ENCODE data around the gene EFNA2. TPM values are rescaled to one million over a fixed set of nuclear protein-coding genes. Genes with fewer than 3 reads are reported as not detected.

EFNA2 gene
- total and polyA plus RNA-seq, 2 experiments from 2014 or later = 2.7 to 10.3 TPM

GRCh38 chr19:1317274-1318003, 31.8 kb downstream of the EFNA2 start:
- ATAC-seq (no peak), DNase-seq (ENCODE audit: low spot score) (no peak)
- Histone ChIP-seq H3K4me1 (ENCODE audit: insufficient read depth) (no peaks in the 10 kb centered on the region), H3F3A (replicated peaks; ENCODE audit: low read depth) (0 out of 2 replicates have a peak, but pooled peaks cover 2% of the 10 kb centered on the region), H2AFZ (no peak overlapping the region), H3K9me2 (ENCODE audit: insufficient read depth) (no peaks in the 10 kb centered on the region), H4K20me1 (replicated peaks; ENCODE audit: insufficient read depth) (no peaks in the 10 kb centered on the region; the same call in 1 of the 2 replicates), H3K36me3 (ENCODE audit: insufficient read depth) (no peaks in the 10 kb centered on the region), H3K27me3 (ENCODE audit: insufficient read depth) (peaks cover 9% of the 10 kb centered on the region; the same call in 1 of the 2 replicates), H3K27ac (ENCODE audit: low read depth) (no peak overlapping the region), H3K4me3 (no peak overlapping the region), H3K4me2 (no peak overlapping the region), H3K79me2 (replicated peaks; ENCODE audit: insufficient read depth) (no peaks in the 10 kb centered on the region)
- no peak overlapping the region for H3K27ac Mint-ChIP-seq
- no peak for TF ChIP-seq NANOG (IDR thresholded peaks at IDR 0.05; ENCODE audit: borderline replicate concordance)
- no peak for TF ChIP-seq ETS1 (IDR thresholded peaks at IDR 0.05)
- no peak for TF ChIP-seq STAT1 (IDR thresholded peaks at IDR 0.05; ENCODE audit: unreplicated experiment)
- no peak for TF ChIP-seq EZH2phosphoT487 (IDR thresholded peaks at IDR 0.05; ENCODE audit: unreplicated experiment)
- TF ChIP-seq JUNB (IDR thresholded peaks at IDR 0.05; ENCODE audit: unreplicated experiment) = no peak
- no peak for TF ChIP-seq EZH2 (IDR thresholded peaks at IDR 0.05; ENCODE audit: low read depth, unreplicated experiment)
- no peak for TF ChIP-seq ZNF114 (CRISPR knock-in tag; IDR thresholded peaks at IDR 0.05)
- TF ChIP-seq ZNF331 (CRISPR knock-in tag; IDR thresholded peaks at IDR 0.05; ENCODE audit: low read depth) = no peak
- no peak for TF ChIP-seq ZNF462 (CRISPR knock-in tag; IDR thresholded peaks at IDR 0.05)
- no peak for TF ChIP-seq CTCF (conservative IDR thresholded peaks at IDR 0.05; ENCODE audit: low read depth in 2 of 2)
- no peak for TF ChIP-seq CREB1 (CRISPR knock-in tag; IDR thresholded peaks at IDR 0.05; ENCODE audit: low read depth)
- TF ChIP-seq POLR2AphosphoS5 (IDR thresholded peaks at IDR 0.05; ENCODE audit: low read depth) = no peak
- TF ChIP-seq, protein P1, sequence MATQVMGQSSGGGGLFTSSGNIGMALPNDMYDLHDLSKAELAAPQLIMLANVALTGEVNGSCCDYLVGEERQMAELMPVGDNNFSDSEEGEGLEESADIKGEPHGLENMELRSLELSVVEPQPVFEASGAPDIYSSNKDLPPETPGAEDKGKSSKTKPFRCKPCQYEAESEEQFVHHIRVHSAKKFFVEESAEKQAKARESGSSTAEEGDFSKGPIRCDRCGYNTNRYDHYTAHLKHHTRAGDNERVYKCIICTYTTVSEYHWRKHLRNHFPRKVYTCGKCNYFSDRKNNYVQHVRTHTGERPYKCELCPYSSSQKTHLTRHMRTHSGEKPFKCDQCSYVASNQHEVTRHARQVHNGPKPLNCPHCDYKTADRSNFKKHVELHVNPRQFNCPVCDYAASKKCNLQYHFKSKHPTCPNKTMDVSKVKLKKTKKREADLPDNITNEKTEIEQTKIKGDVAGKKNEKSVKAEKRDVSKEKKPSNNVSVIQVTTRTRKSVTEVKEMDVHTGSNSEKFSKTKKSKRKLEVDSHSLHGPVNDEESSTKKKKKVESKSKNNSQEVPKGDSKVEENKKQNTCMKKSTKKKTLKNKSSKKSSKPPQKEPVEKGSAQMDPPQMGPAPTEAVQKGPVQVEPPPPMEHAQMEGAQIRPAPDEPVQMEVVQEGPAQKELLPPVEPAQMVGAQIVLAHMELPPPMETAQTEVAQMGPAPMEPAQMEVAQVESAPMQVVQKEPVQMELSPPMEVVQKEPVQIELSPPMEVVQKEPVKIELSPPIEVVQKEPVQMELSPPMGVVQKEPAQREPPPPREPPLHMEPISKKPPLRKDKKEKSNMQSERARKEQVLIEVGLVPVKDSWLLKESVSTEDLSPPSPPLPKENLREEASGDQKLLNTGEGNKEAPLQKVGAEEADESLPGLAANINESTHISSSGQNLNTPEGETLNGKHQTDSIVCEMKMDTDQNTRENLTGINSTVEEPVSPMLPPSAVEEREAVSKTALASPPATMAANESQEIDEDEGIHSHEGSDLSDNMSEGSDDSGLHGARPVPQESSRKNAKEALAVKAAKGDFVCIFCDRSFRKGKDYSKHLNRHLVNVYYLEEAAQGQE (IDR thresholded peaks at IDR 0.05; ENCODE audit: unreplicated experiment) = no peak
- no peak overlapping the region; the same call in 2 of the 3 replicates for H3K4me3 Mint-ChIP-seq
- H3K9me3 Mint-ChIP-seq = no peaks in the 10 kb centered on the region
- H3K4me1 Mint-ChIP-seq = no peaks in the 10 kb centered on the region
- H3K27me3 Mint-ChIP-seq (ENCODE audit: insufficient read depth, low read depth, poor library complexity) = peaks cover 25% of the 10 kb centered on the region
- no peaks in the 10 kb centered on the region for H3K36me3 Mint-ChIP-seq (ENCODE audit: low read depth)

Data from GM23338 (cell line).